ENCODE measurements around the gene RAB18.
"Not testable (repeated sequence)": the region's sequence is repeated elsewhere in the genome, so short reads cannot be mapped to it uniquely, and the experiment has no call there.

The RAB18 gene

GRCh38 chr10:27558612-27559020 lies 54.5 kb downstream of the RAB18 start:
- no peak for DNase-seq

- DNase-seq, result no peak
These were observed 57.2 kb downstream of the RAB18 start for GRCh38 chr10:27561334-27561733.

- no peak for DNase-seq
These were observed 60.3 kb downstream of the RAB18 start for GRCh38 chr10:27564398-27564797.

- DNase-seq, result no peak
These were observed 60.8 kb downstream of the RAB18 start for GRCh38 chr10:27564880-27565279.

DNA sequence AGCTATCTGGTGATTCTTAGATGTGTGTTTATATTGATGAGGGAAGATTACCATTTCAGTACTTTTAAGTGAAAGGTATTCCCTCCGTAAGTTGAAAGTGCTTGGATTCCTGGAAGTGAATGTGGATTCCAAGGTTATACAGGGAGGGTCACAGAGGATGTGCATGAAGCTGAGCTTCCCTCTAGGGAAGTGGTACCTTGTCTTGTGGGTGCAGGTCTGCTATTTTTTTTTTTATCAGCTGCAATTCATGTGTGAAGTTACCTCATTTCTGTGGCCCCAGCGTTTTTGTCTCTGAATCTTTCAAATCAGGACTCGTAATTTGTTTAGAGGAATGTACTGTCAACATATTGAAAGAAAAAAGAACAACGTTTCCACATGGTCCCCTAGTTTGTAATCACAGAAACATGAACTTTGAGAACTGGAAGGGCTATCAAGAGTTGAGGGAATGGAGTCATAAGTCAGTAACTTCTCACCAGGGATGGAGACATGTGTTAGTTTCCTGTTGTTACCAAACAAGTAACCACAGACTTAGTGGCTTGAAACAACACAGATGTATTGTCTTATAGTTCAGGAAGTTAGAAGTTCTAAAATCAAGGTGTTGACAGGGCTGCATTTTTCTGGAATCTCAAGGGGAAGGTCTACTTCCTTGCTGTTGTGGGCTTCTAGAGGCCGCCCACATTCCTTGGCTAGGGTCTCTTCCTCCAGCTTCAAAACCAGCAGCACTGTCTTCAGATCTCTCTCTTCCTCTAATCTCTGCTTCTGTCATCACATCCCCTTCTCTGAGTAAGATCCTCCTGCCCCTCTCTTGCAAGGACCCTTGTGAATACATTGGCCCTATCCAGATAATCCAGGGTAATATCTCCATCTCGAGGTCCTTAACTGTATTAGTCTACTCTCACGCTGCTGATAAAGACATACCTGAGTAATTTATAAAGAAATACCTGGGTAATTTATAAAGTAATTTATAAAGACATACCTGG lies 64.4 kb downstream of the RAB18 start:
- DNase-seq, result no peak

DNA sequence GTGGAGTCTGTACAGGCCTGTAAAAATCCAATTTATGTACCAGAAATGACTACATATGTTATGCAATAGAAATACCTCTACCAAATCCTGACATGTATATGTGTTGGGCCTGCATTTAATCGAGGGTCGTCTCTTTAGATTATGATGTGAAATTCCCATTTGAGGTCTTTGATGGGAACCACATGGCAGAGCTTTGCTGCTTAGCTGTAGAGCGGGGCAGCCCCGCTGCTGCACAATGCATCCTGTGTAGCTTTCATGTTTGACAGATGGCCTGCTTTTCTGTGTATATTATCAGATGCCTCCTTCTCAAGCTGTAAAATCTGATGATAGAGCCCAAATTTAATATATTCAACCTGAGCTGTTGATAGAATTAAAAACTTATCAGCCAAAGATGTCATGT lies 65.8 kb downstream of the RAB18 start:
- no peak for DNase-seq

GRCh38 chr10:27577038-27577437 lies 72.9 kb downstream of the RAB18 start:
- DNase-seq, result not testable (repeated sequence)

- no peak for DNase-seq
These were observed 74.2 kb downstream of the RAB18 start for GRCh38 chr10:27578316-27578715.

- no peak for DNase-seq
These were observed 77.1 kb downstream of the RAB18 start for GRCh38 chr10:27581225-27581624.

DNA sequence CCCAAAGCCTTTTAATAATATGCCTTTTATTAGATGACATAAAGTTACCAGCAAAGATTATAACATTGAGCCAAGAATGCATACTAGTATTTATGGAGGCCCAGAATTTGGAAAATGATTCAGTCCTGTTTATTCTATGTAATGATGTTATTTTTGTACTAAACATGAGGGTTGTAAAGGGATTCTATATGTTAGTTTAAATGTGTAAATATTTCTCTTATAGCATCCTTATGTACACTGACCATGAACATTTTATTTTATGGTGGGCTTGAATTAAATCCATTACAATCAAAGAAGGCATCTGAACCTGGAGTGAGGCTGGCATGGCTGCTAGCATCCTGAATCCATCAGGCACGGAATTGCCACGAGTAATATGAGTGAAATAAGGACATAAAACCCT lies 80.2 kb downstream of the RAB18 start:
- no peak for DNase-seq
